Colonic mucosa (tissue), 4 donors: Measurements from ENCODE around the gene ABL2. TPM values are rescaled to one million over a fixed set of nuclear protein-coding genes. Genes with fewer than 3 reads are reported as not detected.

Experiments used
- DNase-seq: peaks from one replicate; pipeline ENCODE4 v3.0.0-alpha.2; 2020
- H3K27ac ChIP-seq: fragments of 200-600 bp; one replicate; pipeline ENCODE4 v1.8.0; 2021
- H3K27me3 ChIP-seq: fragments of 200-600 bp; one replicate; pipeline ENCODE4 v1.8.0; 2021
- H3K36me3 ChIP-seq: fragments of 200-600 bp; one replicate; pipeline ENCODE4 v1.8.0; 2021
- H3K4me1 ChIP-seq: fragments of 200-600 bp; one replicate; pipeline ENCODE4 v1.8.0; 2021; ENCODE audit warnings: mild to moderate bottlenecking
- H3K4me3 ChIP-seq: fragments of 200-600 bp; one replicate; pipeline ENCODE4 v1.8.0; 2021
- H3K9ac ChIP-seq, 2 donors: one replicate each; pipeline ENCODE4 v1.7.0; 2013; ENCODE audit warnings: control low read depth in 2 of 2, low read depth in 2 of 2, low read length in 2 of 2
- H3K9me3 ChIP-seq: fragments of 200-600 bp; one replicate; pipeline ENCODE4 v1.8.0; 2021
- intact Hi-C: fragments of 100-400 bp; cut with DNase I; formaldehyde crosslinking; loops from one replicate; pipeline ENCODE4 v1.14.1; 2022
- total RNA-seq, 2 donors: library from RNA; stranded (reverse); fragmentation: NEBNext Ultra II Directional in 1 of 2; extraction: Animal tissue kit (Norgen Biotek cat#: 25700) in 1 of 2; gene quantifications; one replicate each; pipeline ENCODE4 v1.2.1, GENCODE V29; 2021
- TF ChIP-seq, protein P1 (sequence below): fragments of 200-600 bp; IDR thresholded peaks from one replicate; pipeline ENCODE4 v1.8.0; 2022; ENCODE audit warnings: antibody characterized with exemption, mild to moderate bottlenecking
- donor health status: healthy.
- donor health status: DM: no; HTN: no; CAD: no.
- donor health status: DM: no; HTN: no; CAD: no.

ABL2 gene
- total RNA-seq, 2 donors from 2014 or later = 9.1 to 12.8 TPM

DNA sequence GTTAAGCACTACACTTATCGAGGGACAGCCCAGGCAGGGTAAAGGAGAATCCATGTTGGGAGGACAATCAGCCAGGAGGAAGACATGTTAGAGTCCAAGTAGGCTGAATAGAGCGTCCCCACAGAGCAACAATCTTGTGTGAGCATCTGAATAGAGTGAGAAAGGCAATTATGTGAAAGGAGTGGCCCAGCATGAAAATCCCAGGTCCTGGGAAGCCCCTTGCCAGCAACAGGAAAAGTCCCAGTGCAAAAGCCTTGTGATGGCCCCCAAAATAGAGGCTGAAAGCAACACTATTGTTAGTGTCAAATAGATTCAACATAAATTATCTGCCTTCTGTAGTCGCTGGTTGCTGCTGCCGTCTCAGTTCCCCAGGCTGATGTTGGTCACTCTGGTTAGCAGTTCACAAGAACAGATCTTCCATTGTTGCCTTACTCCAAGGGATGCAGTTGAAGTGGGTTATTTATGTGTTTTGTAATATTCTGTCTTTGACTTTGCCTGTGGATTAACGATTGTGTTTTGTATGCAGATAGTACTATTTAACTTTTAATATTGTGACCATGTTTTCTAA, 12.1 kb upstream of the ABL2 start:
- TF ChIP-seq, protein P1, sequence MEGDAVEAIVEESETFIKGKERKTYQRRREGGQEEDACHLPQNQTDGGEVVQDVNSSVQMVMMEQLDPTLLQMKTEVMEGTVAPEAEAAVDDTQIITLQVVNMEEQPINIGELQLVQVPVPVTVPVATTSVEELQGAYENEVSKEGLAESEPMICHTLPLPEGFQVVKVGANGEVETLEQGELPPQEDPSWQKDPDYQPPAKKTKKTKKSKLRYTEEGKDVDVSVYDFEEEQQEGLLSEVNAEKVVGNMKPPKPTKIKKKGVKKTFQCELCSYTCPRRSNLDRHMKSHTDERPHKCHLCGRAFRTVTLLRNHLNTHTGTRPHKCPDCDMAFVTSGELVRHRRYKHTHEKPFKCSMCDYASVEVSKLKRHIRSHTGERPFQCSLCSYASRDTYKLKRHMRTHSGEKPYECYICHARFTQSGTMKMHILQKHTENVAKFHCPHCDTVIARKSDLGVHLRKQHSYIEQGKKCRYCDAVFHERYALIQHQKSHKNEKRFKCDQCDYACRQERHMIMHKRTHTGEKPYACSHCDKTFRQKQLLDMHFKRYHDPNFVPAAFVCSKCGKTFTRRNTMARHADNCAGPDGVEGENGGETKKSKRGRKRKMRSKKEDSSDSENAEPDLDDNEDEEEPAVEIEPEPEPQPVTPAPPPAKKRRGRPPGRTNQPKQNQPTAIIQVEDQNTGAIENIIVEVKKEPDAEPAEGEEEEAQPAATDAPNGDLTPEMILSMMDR = no peak
- Histone ChIP-seq H3K4me3 (no peak overlapping the region), H3K4me1 (no peaks in the 10 kb centered on the region), H3K9ac (no peak overlapping the region), H3K36me3 (no peaks in the 10 kb centered on the region), H3K9me3 (no peaks in the 10 kb centered on the region), H3K27me3 (no peaks in the 10 kb centered on the region), H3K27ac (no peak overlapping the region)
- intact Hi-C loops = no loop called here
- no peak for DNase-seq

DNA sequence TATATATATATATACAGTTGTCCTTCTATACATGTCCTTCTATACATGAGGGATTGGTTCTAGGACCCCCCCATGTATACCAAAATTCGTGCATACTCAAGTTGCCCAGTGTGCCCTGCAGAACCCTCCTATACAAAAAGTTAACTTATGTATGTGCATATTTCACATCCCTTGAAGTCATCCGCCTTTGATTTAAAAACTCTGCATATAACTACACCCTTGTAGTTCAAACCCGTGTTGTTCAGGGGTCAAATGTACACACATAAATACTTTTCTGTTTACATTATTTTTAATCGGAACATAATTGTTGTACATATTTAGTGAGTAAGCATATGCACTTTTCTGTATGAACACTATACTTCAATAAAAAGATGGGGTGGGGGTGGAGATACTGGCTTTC, 7.7 kb upstream of the ABL2 start:
- H3K9me3 ChIP-seq = no peaks in the 10 kb centered on the region
- intact Hi-C loops = no loop called here
- TF ChIP-seq, protein P1 = no peak
- H3K27ac ChIP-seq = no peak overlapping the region
- H3K9ac ChIP-seq = no peak overlapping the region
- H3K4me3 ChIP-seq = no peak overlapping the region
- H3K36me3 ChIP-seq = no peaks in the 10 kb centered on the region
- no peaks in the 10 kb centered on the region for H3K4me1 ChIP-seq
- DNase-seq = no peak
- no peaks in the 10 kb centered on the region for H3K27me3 ChIP-seq

DNA sequence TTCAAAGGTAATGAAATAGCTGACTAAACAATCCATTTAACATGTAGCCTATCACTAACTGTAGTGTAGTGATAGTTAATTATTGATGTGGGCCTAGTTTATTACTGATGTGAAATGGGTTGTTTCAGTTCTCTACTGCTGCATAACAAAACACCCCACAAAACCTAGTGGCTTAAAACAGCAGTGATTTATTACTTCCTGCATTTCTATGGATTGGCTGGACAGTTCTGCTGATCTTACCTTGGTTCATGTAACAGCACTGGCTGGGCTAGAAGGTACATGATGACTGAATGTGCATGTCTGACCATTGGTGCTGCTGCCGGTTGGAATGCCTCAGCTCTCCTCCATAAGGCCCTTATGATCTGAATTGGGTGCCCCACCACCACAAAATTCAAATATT, 5.4 kb upstream of the ABL2 start:
- H3K4me3 ChIP-seq = no peak overlapping the region
- TF ChIP-seq, protein P1 = no peak
- no peaks in the 10 kb centered on the region for H3K36me3 ChIP-seq
- DNase-seq = no peak
- no peak overlapping the region for H3K9ac ChIP-seq
- H3K27me3 ChIP-seq = no peaks in the 10 kb centered on the region
- H3K27ac ChIP-seq = no peak overlapping the region
- no peaks in the 10 kb centered on the region for H3K9me3 ChIP-seq
- intact Hi-C loops = no loop called here
- H3K4me1 ChIP-seq = no peaks in the 10 kb centered on the region

DNA sequence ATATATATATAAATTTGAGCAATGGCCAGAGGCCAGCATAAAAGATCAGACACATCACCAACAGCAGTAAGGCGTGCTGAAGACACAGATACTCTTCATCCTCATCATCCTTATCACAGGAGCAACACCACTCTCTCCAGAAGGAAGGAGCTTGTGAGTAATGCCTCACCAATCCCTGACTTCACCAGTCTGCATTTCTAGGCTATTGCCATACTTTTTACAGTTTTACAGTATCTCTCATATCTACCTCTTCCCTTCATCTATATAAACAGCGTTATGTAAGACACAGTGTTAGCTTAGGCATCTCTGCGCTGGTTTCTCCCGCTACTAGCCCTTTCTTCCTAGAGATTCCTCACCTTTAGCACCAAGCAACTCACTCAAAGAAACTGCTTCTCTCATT, 2.4 kb upstream of the ABL2 start:
- Histone ChIP-seq H3K36me3 (no peaks in the 10 kb centered on the region), H3K4me3 (no peak overlapping the region), H3K4me1 (peaks cover 6% of the 10 kb centered on the region), H3K9me3 (no peaks in the 10 kb centered on the region), H3K27me3 (no peaks in the 10 kb centered on the region), H3K9ac (no peak overlapping the region), H3K27ac (no peak overlapping the region)
- intact Hi-C loops = no loop called here
- TF ChIP-seq, protein P1 = no peak
- no peak for DNase-seq

DNA sequence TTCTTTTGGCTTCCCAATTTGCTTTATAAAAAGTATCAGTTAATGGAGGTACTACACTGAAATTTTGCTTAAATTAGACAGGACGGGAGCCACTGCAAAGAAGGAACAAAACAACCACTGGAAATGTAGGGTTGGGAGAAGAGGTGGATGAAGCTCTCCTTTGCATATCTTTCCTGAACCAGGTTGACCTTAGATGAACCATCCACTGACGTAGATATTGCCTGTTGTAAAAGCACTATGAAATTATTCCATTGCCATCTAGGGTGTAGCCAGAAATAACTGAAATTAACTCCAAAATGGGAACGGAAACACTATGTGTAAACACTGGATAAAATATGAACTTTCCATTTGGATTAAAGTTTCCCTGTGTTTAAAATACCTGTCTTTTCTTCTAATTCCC, 1.2 kb upstream of the ABL2 start:
- TF ChIP-seq, protein P1 = no peak
- Histone ChIP-seq H3K36me3 (no peaks in the 10 kb centered on the region), H3K9me3 (no peaks in the 10 kb centered on the region), H3K9ac (no peak overlapping the region), H3K27ac (no peak overlapping the region), H3K27me3 (no peaks in the 10 kb centered on the region), H3K4me1 (peaks cover 6% of the 10 kb centered on the region), H3K4me3 (no peak overlapping the region)
- intact Hi-C loops = no loop called here
- peak; percentile 35 for DNase-seq
